Mesothelial cell of epicardium (in vitro differentiated cells): ENCODE measurements around the gene DCHS1. TPM values are rescaled to one million over a fixed set of nuclear protein-coding genes. Genes with fewer than 3 reads are reported as not detected.
"Not testable (repeated sequence)": the region's sequence is repeated elsewhere in the genome, so short reads cannot be mapped to it uniquely, and the experiment has no call there.

Experiments used
- DNase-seq, 2 experiments: peaks; one replicate each; pipeline ENCODE4 v3.0.0; 2021; ENCODE audit warnings: low spot score in 2 of 2; ENCODE audit not compliant: unreplicated experiment in 2 of 2
- H3K27ac Mint-ChIP-seq: 2 replicates; pipeline ENCODE4 v1.8.0; 2021; ENCODE audit warnings: mixed read lengths
- H3K27me3 Mint-ChIP-seq: 2 replicates; pipeline ENCODE4 v1.8.0; 2021; ENCODE audit warnings: low read depth, mixed read lengths
- H3K36me3 Mint-ChIP-seq: 2 replicates; pipeline ENCODE4 v1.8.0; 2021; ENCODE audit warnings: mixed read lengths
- H3K4me1 Mint-ChIP-seq: 2 replicates; pipeline ENCODE4 v1.8.0; 2021; ENCODE audit warnings: mixed read lengths
- H3K4me3 Mint-ChIP-seq: 2 replicates; pipeline ENCODE4 v1.8.0; 2021; ENCODE audit warnings: mild to moderate bottlenecking, moderate library complexity, mixed read lengths
- H3K9me3 Mint-ChIP-seq: 2 replicates; pipeline ENCODE4 v1.8.0; 2021; ENCODE audit warnings: mixed read lengths
- CTCF ChIP-seq: fragments of 200-600 bp; sonication (generic); IDR thresholded peaks from one replicate; pipeline ENCODE4 v1.5.0; 2021; ENCODE audit warnings: antibody characterized with exemption; ENCODE audit not compliant: unreplicated experiment
- total RNA-seq: library from RNA; stranded (reverse); gene quantifications from 3 replicates; pipeline ENCODE4 v1.2.1, GENCODE V29; 2021

DCHS1 gene
- 75.9 to 81.2 TPM (median 77.3 TPM) in 3 replicates for total RNA-seq

GRCh38 chr11:6655790-6656583 lies at the start of gene DCHS1:
DCHS1 (minus strand) TSS chr11:6655809; CDS start chr11:6641613, 14,196 bp downstream.
- DNase-seq, result peak in 1 of 2 experiments; percentile 65
- Mint-ChIP-seq H3K9me3 (no peaks in the 10 kb centered on the region), H3K4me3 (peak within 1 kb of the TSS; percentile 76), H3K4me1 (peaks cover 12% of the 10 kb centered on the region), H3K27me3 (peaks cover 18% of the 10 kb centered on the region), H3K27ac (peak within 1 kb of the TSS; percentile 83), H3K36me3 (no peaks in the 10 kb centered on the region)
- TF ChIP-seq CTCF, result no peak

- no peak overlapping the region for H3K4me3 Mint-ChIP-seq
- no peaks in the 10 kb centered on the region for H3K9me3 Mint-ChIP-seq
- H3K27me3 Mint-ChIP-seq, result peaks cover 3% of the 10 kb centered on the region
- H3K4me1 Mint-ChIP-seq, result peaks cover 6% of the 10 kb centered on the region
- DNase-seq, result no peak
- no peak for TF ChIP-seq CTCF
- no peaks in the 10 kb centered on the region for H3K36me3 Mint-ChIP-seq
- H3K27ac Mint-ChIP-seq, result no peak overlapping the region
Measured at GRCh38 chr11:6703247-6704063, 47.8 kb upstream of the DCHS1 start.

- not testable (repeated sequence) for H3K36me3 Mint-ChIP-seq
Measured at GRCh38 chr11:6701955-6702354, 46.3 kb upstream of the DCHS1 start.

GRCh38 chr11:6695377-6695776 lies 39.8 kb upstream of the DCHS1 start:
- Mint-ChIP-seq H3K36me3 (no peaks in the 10 kb centered on the region), H3K27ac (no peak overlapping the region), H3K27me3 (peaks cover 3% of the 10 kb centered on the region), H3K4me1 (peaks cover 12% of the 10 kb centered on the region), H3K9me3 (no peaks in the 10 kb centered on the region), H3K4me3 (no peak overlapping the region)
- TF ChIP-seq CTCF, result no peak
- no peak for DNase-seq

More at GRCh38 chr11:6701955-6702354, 46.3 kb upstream of the DCHS1 start:
- not testable (repeated sequence) for DNase-seq, H3K27me3 Mint-ChIP-seq, H3K4me1 Mint-ChIP-seq, H3K4me3 Mint-ChIP-seq, H3K27ac Mint-ChIP-seq, H3K9me3 Mint-ChIP-seq

GRCh38 chr11:6694229-6694535 lies 38.6 kb upstream of the DCHS1 start:
- Mint-ChIP-seq H3K27me3 (no peaks in the 10 kb centered on the region), H3K27ac (peak overlapping the region; percentile 16), H3K4me3 (no peak overlapping the region), H3K9me3 (peaks cover 5% of the 10 kb centered on the region), H3K36me3 (no peaks in the 10 kb centered on the region), H3K4me1 (peaks cover 12% of the 10 kb centered on the region)
- TF ChIP-seq CTCF, result no peak
- DNase-seq, result no peak
